Naive B cell (primary cell): ENCODE results near the gene ASPRV1. TPM values are rescaled to one million over a fixed set of nuclear protein-coding genes. Genes with fewer than 3 reads are reported as not detected.

Experiments
- ATAC-seq, 2 donors: fragments of 150-1000 bp; cut with Tn5 transposase; 2 replicates each; pipeline ENCODE4 v1.10.0; 2021; ENCODE audit warnings: low read depth in 2 of 2, mild to moderate bottlenecking in 2 of 2, moderate library complexity in 2 of 2
- DNase-seq: peaks from one replicate; pipeline ENCODE4 v3.0.0; 2022
- H3K27ac Mint-ChIP-seq, 6 donors: one replicate each; pipeline ENCODE4 v1.8.0; 2020 to 2022; ENCODE audit warnings: mild to moderate bottlenecking in 6 of 6, mixed read lengths in 6 of 6, moderate library complexity in 5 of 6, inconsistent platforms in 2 of 6
- H3K27me3 Mint-ChIP-seq, 3 donors: one replicate each; pipeline ENCODE4 v1.8.0; 2021 to 2022; ENCODE audit warnings: mixed read lengths in 3 of 3, mild to moderate bottlenecking in 1 of 3
- H3K36me3 Mint-ChIP-seq, 2 donors: one replicate each; pipeline ENCODE4 v1.8.0; 2020 to 2022; ENCODE audit warnings: mixed read lengths in 2 of 2, inconsistent platforms in 1 of 2, mild to moderate bottlenecking in 1 of 2
- H3K4me1 Mint-ChIP-seq, 3 donors: one replicate each; pipeline ENCODE4 v1.8.0; 2020 to 2022; ENCODE audit warnings: mixed read lengths in 3 of 3, inconsistent platforms in 1 of 3, mild to moderate bottlenecking in 1 of 3, moderate library complexity in 1 of 3
- H3K4me3 Mint-ChIP-seq, 8 donors: one replicate each; pipeline ENCODE4 v1.8.0; 2020 to 2022; ENCODE audit warnings: mild to moderate bottlenecking in 8 of 8, mixed read lengths in 8 of 8, moderate library complexity in 8 of 8, inconsistent platforms in 2 of 8
- H3K9me3 Mint-ChIP-seq, 7 donors: one replicate each; pipeline ENCODE4 v1.8.0; 2020 to 2022; ENCODE audit warnings: mixed read lengths in 7 of 7, mild to moderate bottlenecking in 5 of 7, inconsistent platforms in 2 of 7, moderate library complexity in 1 of 7
- polyA plus RNA-seq, 6 donors: library from polyadenylated mRNA; unstranded; fragments of 300-500 nt; fragmentation: Illumina TruSeq; gene quantifications; one replicate each; pipeline ENCODE4 v1.2.3, GENCODE V29; 2021; ENCODE audit warnings: low read depth in 6 of 6

The ASPRV1 gene
- polyA plus RNA-seq, 6 donors from 2014 or later: 0.12 to 0.44 (median 0.32) TPM; not detected in 1

DNA sequence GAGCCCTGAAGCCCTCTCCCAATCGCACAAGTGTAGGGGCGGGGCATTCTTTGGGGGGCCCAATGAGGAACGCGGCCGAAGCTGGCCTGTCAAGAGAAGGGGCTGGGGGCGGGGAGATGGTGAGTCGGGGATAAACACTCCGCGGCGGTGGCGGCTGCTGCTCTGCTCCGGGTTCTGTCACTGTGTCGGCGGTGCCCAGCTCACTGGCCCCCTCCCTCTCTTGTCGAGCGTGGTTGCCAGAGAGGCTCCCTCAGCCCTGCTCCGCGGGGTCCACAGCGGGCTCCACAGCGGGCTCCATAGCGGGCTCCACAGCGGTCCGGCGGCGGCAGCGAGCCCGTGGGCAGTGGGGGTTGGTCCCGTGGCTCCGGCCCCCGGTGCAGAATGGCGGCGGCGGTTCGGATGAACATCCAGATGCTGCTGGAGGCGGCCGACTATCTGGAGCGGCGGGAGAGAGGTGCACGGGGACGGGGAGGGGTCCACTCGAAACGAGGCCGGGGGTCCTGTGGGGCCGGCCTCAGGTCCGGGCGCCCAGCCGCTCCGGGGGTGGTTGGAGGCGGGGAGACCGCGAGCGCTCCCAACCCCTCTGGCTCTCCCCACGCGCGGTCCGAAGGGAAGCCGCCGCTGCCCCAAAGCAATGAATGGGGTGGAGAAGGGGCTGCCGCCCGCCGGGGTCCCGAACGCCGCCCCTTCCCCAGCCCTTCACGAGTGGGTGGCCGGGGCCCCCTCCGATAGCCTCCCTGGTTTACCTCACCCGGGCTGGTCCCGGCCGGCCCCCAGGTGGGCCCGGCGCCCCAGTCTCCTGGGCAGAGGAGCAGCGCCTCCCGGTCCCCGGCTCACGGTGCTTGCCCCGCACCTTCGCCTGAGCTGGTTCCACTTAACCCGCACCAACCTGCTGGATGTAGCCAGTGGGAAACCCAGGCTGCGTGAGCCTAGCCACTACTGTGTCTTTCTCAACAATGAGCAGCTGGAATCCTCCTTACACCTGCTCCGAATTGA is 46.2 kb downstream of the ASPRV1 start, which contains the start of gene MXD1:
MXD1 (plus strand) TSS at position 160 of the 996 bp plus-strand sequence; CDS start at position 382, 222 bp downstream.
- no peaks in the 10 kb centered on the region for H3K27me3 Mint-ChIP-seq
- H3K36me3 Mint-ChIP-seq: no peaks in the 10 kb centered on the region
- H3K9me3 Mint-ChIP-seq: no peaks in the 10 kb centered on the region
- ATAC-seq: no peak
- H3K4me1 Mint-ChIP-seq: peaks cover 6 to 39% (median 19%) of the 10 kb centered on the region in 3 donors
- no peak for DNase-seq
- peak within 1 kb of the TSS; percentile 86 to 97 (median 92) for H3K27ac Mint-ChIP-seq
- peak within 1 kb of the TSS; percentile 78 to 95 (median 86) for H3K4me3 Mint-ChIP-seq

DNA sequence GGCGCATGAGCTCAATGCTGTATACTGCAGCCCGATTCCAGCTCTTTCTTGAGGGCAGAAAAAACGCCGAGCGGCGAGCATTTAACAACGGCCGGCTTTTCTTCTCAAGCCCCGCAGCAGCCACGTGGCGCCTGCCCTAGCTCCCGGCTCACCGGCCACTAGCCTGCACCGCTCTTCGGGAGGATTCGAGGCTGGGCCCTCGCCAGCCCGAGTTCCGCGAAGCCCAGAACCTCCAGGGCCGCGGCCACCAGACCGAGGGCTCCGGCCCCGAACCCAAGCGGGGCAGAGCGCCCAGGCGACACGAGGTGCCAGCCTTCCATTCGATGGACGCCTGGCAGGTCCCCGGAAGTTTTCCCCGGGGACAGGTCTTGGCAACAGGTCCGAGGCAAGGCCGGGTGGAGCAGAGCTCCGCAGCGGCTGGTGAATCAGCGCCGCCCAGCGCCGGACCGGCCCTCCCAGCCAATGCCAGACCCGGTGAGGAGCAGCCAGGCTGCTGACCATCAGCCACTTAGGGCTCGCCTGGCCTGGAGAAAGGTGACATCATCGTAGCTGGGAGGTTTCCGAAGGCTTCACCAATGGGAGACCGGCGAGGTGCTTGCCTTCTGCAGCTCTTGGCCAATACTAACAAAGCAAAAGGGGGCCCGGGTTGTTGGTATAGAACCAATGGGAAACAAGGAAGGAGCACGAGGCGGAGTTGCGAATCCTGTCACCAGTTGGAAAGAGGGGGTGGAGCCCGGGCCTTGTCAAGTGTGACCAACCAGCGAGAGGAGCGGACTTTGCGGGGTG is 47.1 kb downstream of the ASPRV1 start:
- DNase-seq: peak; percentile 100
- no peaks in the 10 kb centered on the region for H3K9me3 Mint-ChIP-seq
- H3K4me3 Mint-ChIP-seq: peak overlapping the region; percentile 78 to 95 (median 86)
- peak; percentile 85 to 86 for ATAC-seq
- H3K27ac Mint-ChIP-seq: peak overlapping the region; percentile 86 to 97 (median 92)
- H3K36me3 Mint-ChIP-seq: no peaks in the 10 kb centered on the region
- peaks cover 6 to 39% (median 19%) of the 10 kb centered on the region in 3 donors for H3K4me1 Mint-ChIP-seq
- no peaks in the 10 kb centered on the region for H3K27me3 Mint-ChIP-seq

DNA sequence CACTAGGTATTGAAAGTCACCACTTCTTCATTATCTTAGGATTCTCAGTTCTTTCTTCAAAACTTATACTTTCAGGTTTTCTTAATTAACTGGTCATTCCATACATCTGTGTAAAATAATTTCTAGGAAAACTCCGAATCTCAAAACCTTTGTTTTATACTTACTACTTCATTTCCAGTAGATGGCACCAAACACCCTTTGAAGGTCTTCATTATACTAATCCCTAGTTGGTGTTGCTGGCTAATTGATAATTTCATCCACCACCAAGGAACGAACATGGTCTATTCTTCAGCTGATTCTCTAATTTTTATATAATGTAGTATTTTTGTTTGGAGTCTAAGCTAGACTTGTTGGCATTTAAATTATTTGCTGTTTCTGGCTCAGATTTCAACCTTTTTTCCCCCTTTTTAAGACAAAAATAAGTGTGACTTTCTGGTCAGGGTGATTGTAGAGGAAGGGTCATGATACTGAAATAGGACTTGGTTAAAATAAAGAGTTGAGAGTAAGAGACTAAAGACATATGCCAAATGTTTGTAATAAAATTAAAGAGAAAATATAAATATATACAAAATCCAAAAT is 49.4 kb downstream of the ASPRV1 start:
- ATAC-seq: no peak
- DNase-seq: peak; percentile 55
- Mint-ChIP-seq H3K4me3 (peak overlapping the region in 4 of 8 donors; percentile 56 to 87 (median 71)), H3K27ac (peak overlapping the region; percentile 82 to 92 (median 88)), H3K36me3 (peaks cover 0 to 5% of the 10 kb centered on the region in 2 donors), H3K4me1 (peaks cover 4 to 25% (median 5%) of the 10 kb centered on the region in 3 donors), H3K9me3 (no peaks in the 10 kb centered on the region), H3K27me3 (no peaks in the 10 kb centered on the region)

Other genes with a start within 250 kb of the ASPRV1 start
- gene ANXA4, start 219.5 kb downstream of the ASPRV1 start, polyA plus RNA-seq: 100 to 1,000 TPM in 1 of 6 donors, 10 to 100 TPM in 5; 43.4 to 113 (median 82.0) TPM
- 10 to 100 TPM; 21.9 to 28.2 (median 25.0) TPM for gene GMCL1, start 132.0 kb downstream of the ASPRV1 start, polyA plus RNA-seq
- 100 to 1,000 TPM in 1 of 6 donors, 10 to 100 TPM in 5; 75.4 to 103 (median 90.1) TPM for gene SNRNP27, start 67.7 kb downstream of the ASPRV1 start, polyA plus RNA-seq
- 10 to 100 TPM in 5 of 6 donors, 1 to 10 TPM in 1; 9.7 to 21.5 (median 13.2) TPM for gene MXD1, start 46.5 kb downstream of the ASPRV1 start, polyA plus RNA-seq
- gene PCBP1, start 125.8 kb upstream of the ASPRV1 start, polyA plus RNA-seq: 100 to 1,000 TPM; 108 to 148 (median 126) TPM
- gene C2orf42, start 229.4 kb upstream of the ASPRV1 start, polyA plus RNA-seq: 10 to 100 TPM; 14.1 to 35.5 (median 23.4) TPM